Endothelial cell of umbilical vein (primary cell): ENCODE data around the gene CPNE5. TPM values are rescaled to one million over a fixed set of nuclear protein-coding genes. Genes with fewer than 3 reads are reported as not detected.

Experiments
- BruUV-seq: library from RNA; stranded (reverse); fragments of 400-500 nt; replicated peaks from 2 replicates; lab custom pipeline; 2021; lab: Mats Ljungman, UMichigan
- CTCF ChIA-PET: fragments of 300-600, 350-600 bp; sonication (Branson Sonifier 250); formaldehyde crosslinking; loops from one replicate; lab custom pipeline; 2021; ENCODE audit warnings: antibody characterized with exemption, inconsistent platforms; lab: Charles Lee
- POLR2A ChIA-PET: fragments of 300-600, 350-600 bp; sonication (Branson Sonifier 250); formaldehyde crosslinking; loops from one replicate; lab custom pipeline; 2021; ENCODE audit warnings: antibody characterized with exemption, inconsistent platforms; lab: Charles Lee
- DNase-seq: peaks from one replicate; pipeline ENCODE4 v3.0.0-alpha.2; 2011; ENCODE audit warnings: low read depth, low spot score
- FAIRE-seq: peaks from 2 replicates; lab custom pipeline; 2011; peaks lifted over from hg19 to GRCh38; lab: Jason Lieb, UNC
- H2AFZ ChIP-seq: 2 replicates; pipeline ENCODE4 v1.6.0; 2012; ENCODE audit warnings: low read depth, low read length, control low read depth, inconsistent platforms
- H3K27ac ChIP-seq: 2 replicates; pipeline ENCODE4 v1.5.1; 2011; ENCODE audit warnings: low read depth, mild to moderate bottlenecking, control low read depth, low read length, moderate library complexity; ENCODE audit not compliant: insufficient read depth
- H3K27me3 ChIP-seq, 2 experiments: 2 replicates each; pipeline versions ENCODE4 v1.6.0 to v1.6.1; 2011; ENCODE audit warnings: low read length in 2 of 2, mixed read lengths in 1 of 2; ENCODE audit not compliant: control insufficient read depth in 2 of 2, insufficient read depth in 2 of 2
- H3K36me3 ChIP-seq, 2 experiments: 2 replicates in 1 of 2; 3 replicates in 1 of 2; pipeline ENCODE4 v1.5.1; 2011; ENCODE audit warnings: low read length in 2 of 2, mild to moderate bottlenecking in 1 of 2, moderate library complexity in 1 of 2; ENCODE audit not compliant: control insufficient read depth in 2 of 2, insufficient read depth in 2 of 2; ENCODE audit errors: extremely low read depth in 1 of 2
- H3K4me1 ChIP-seq: 3 replicates; pipeline ENCODE4 v1.5.1; 2011; ENCODE audit warnings: mild to moderate bottlenecking, low read length; ENCODE audit not compliant: control insufficient read depth, insufficient read depth; ENCODE audit errors: extremely low read depth
- H3K4me2 ChIP-seq: 2 replicates; pipeline ENCODE4 v1.6.1; 2011; ENCODE audit warnings: low read length, control low read depth, mixed read lengths; ENCODE audit not compliant: insufficient read depth
- H3K4me3 ChIP-seq, 3 experiments: fragments of 200-600 bp in 1 of 3; sonication (generic), shearing (Covaris generic) in 1 of 3; replicated peaks in 1 of 3; 2 replicates each; pipeline ENCODE4 v1.5.1; 2011 to 2016; ENCODE audit warnings: control low read depth in 3 of 3, low read length in 3 of 3, mild to moderate bottlenecking in 2 of 3, inconsistent platforms in 1 of 3, low read depth in 1 of 3, moderate library complexity in 1 of 3; ENCODE audit not compliant: insufficient read depth in 1 of 3
- H3K79me2 ChIP-seq: 2 replicates; pipeline ENCODE4 v1.6.0; 2012; ENCODE audit warnings: low read length, inconsistent platforms; ENCODE audit not compliant: control insufficient read depth, insufficient read depth
- H3K9ac ChIP-seq: replicated peaks from 2 replicates; pipeline ENCODE3; 2011; ENCODE audit warnings: low read length, control low read depth; ENCODE audit not compliant: insufficient read depth; ENCODE audit errors: extremely low read depth
- H3K9me1 ChIP-seq: replicated peaks from 3 replicates; pipeline ENCODE4 v1.6.0; 2011; ENCODE audit warnings: mild to moderate bottlenecking, low read length; ENCODE audit not compliant: control insufficient read depth, insufficient read depth; ENCODE audit errors: extremely low read depth
- H3K9me3 ChIP-seq: replicated peaks from 2 replicates; pipeline ENCODE4 v1.5.1; 2012; ENCODE audit warnings: low read length, inconsistent platforms; ENCODE audit not compliant: control insufficient read depth, insufficient read depth
- H4K20me1 ChIP-seq: replicated peaks from 2 replicates; pipeline ENCODE3; 2011; ENCODE audit warnings: mild to moderate bottlenecking, low read length; ENCODE audit not compliant: control insufficient read depth, insufficient read depth; ENCODE audit errors: extremely low read depth
- CTCF ChIP-seq, 2 donors: IDR thresholded peaks; 1 replicate in 1 of 2; 2 replicates in 1 of 2; pipeline ENCODE4 v1.5.1; 2011; ENCODE audit warnings: low read length in 2 of 2, mild to moderate bottlenecking in 2 of 2, moderate library complexity in 2 of 2, control low read depth in 1 of 2, inconsistent platforms in 1 of 2, low read depth in 1 of 2; ENCODE audit not compliant: insufficient read depth in 1 of 2; ENCODE audit errors: extremely low read depth in 1 of 2
- EZH2 ChIP-seq: IDR thresholded peaks from 2 replicates; pipeline ENCODE4 v1.6.1; 2012; ENCODE audit warnings: borderline replicate concordance, low read depth, mild to moderate bottlenecking, moderate library complexity, low read length, inconsistent platforms; ENCODE audit not compliant: severe bottlenecking
- FOS ChIP-seq: IDR thresholded peaks from 2 replicates; pipeline ENCODE4 v1.6.1; 2011; ENCODE audit warnings: mild to moderate bottlenecking, low read length, moderate library complexity, borderline replicate concordance; ENCODE audit not compliant: insufficient read depth
- GATA2 ChIP-seq: IDR thresholded peaks from 2 replicates; pipeline ENCODE4 v1.7.0; 2011; ENCODE audit warnings: low read depth, mild to moderate bottlenecking, moderate library complexity, mixed read lengths, low read length; ENCODE audit not compliant: insufficient read length, insufficient read depth
- JUN ChIP-seq: IDR thresholded peaks from 2 replicates; pipeline ENCODE4 v1.6.1; 2011; ENCODE audit warnings: borderline replicate concordance, low read depth; ENCODE audit not compliant: insufficient read length, insufficient read depth
- MAX ChIP-seq: IDR thresholded peaks from 2 replicates; pipeline ENCODE4 v1.6.1; 2011; ENCODE audit not compliant: insufficient read depth, insufficient read length
- MYC ChIP-seq: IDR thresholded peaks from one replicate; pipeline ENCODE4 v1.6.1; 2011; ENCODE audit warnings: mild to moderate bottlenecking, low read depth, low read length
- POLR2A ChIP-seq: IDR thresholded peaks from 2 replicates; pipeline ENCODE4 v1.6.1; 2012; ENCODE audit warnings: low read depth, mild to moderate bottlenecking, control low read depth, low read length
- POLR2AphosphoS5 ChIP-seq: IDR thresholded peaks from 2 replicates; pipeline ENCODE4 v1.6.1; 2012; ENCODE audit warnings: low read depth, mild to moderate bottlenecking, control low read depth, low read length, moderate library complexity; ENCODE audit not compliant: insufficient read depth
- dilution Hi-C: fragments of 300-500 bp; cut with MboI; formaldehyde crosslinking; loops from one replicate; pipeline ENCODE4 v1.15.0; 2019; ENCODE audit warnings: low sequenced_read_pairs; ENCODE audit not compliant: extremely low pct_ligation_motif_present
- intact Hi-C: fragments of 100-400 bp; cut with micrococcal nuclease; formaldehyde crosslinking; loops from one replicate; pipeline ENCODE4 v1.10.0; 2022
- polyA plus RNA-seq, 4 experiments: library from polyadenylated mRNA; depleted of rRNA in 3 of 4; stranded (reverse) in 3 of 4; unstranded in 1 of 4; fragments of >200 nt; gene quantifications; 2 replicates each; pipeline versions ENCODE4 v1.2.1 to v1.2.3, GENCODE V29; 2011 to 2012; ENCODE audit warnings: missing spikeins in 1 of 4
- total RNA-seq: library from RNA; stranded (reverse); gene quantifications from 2 replicates; pipeline ENCODE4 v1.2.3, GENCODE V29; 2021

Gene CPNE5
- total and polyA plus RNA-seq, 2 donors (not counting 3 experiments of a cell fraction or from before 2014, with no cell fraction given): 18.8 to 49.4 TPM

GRCh38 chr6:36798852-36799251, 40.4 kb downstream of the CPNE5 start:
- peaks cover 2 to 39% of the 10 kb centered on the region in 2 experiments for H3K36me3 ChIP-seq
- H3K79me2 ChIP-seq: no peaks in the 10 kb centered on the region
- ChIA-PET POLR2A (interaction anchor here (1.0 kb wide), 1 partner anchor 76 kb away, joined by 3 read pairs; no protein-coding TSS in a partner anchor), CTCF (interaction anchor here (1.1 to 2.0 kb wide), 2 partner anchors 10 to 16 kb away, joined by 3 to 5 read pairs; no protein-coding TSS in a partner anchor)
- no peaks in the 10 kb centered on the region for H3K9me1 ChIP-seq
- H3K9ac ChIP-seq: no peak overlapping the region
- H3K27me3 ChIP-seq: no peaks in the 10 kb centered on the region
- DNase-seq (no peak), FAIRE-seq (no peak)
- H4K20me1 ChIP-seq: no peaks in the 10 kb centered on the region
- H3K27ac ChIP-seq: no peak overlapping the region
- dilution Hi-C loops (no loop called here), intact Hi-C loops (no loop called here)
- TF ChIP-seq FOS (no peak), MAX (no peak), EZH2 (no peak), GATA2 (no peak), JUN (no peak), POLR2AphosphoS5 (no peak), CTCF (IDR thresholded peaks at IDR 0.05; ENCODE audit: extremely low read depth in 1 of 2, insufficient read depth in 1 of 2, low read depth in 1 of 2, low read length in 2 of 2) (no peak), POLR2A (no peak), MYC (no peak)
- no peak overlapping the region for H3K4me3 ChIP-seq
- no peak overlapping the region for H2AFZ ChIP-seq
- BruUV-seq: no TSS peak
- no peak overlapping the region for H3K4me2 ChIP-seq
- H3K4me1 ChIP-seq: no peaks in the 10 kb centered on the region
- no peaks in the 10 kb centered on the region for H3K9me3 ChIP-seq
